ENCODE results near the gene TIGD1.

Gene TIGD1

DNA sequence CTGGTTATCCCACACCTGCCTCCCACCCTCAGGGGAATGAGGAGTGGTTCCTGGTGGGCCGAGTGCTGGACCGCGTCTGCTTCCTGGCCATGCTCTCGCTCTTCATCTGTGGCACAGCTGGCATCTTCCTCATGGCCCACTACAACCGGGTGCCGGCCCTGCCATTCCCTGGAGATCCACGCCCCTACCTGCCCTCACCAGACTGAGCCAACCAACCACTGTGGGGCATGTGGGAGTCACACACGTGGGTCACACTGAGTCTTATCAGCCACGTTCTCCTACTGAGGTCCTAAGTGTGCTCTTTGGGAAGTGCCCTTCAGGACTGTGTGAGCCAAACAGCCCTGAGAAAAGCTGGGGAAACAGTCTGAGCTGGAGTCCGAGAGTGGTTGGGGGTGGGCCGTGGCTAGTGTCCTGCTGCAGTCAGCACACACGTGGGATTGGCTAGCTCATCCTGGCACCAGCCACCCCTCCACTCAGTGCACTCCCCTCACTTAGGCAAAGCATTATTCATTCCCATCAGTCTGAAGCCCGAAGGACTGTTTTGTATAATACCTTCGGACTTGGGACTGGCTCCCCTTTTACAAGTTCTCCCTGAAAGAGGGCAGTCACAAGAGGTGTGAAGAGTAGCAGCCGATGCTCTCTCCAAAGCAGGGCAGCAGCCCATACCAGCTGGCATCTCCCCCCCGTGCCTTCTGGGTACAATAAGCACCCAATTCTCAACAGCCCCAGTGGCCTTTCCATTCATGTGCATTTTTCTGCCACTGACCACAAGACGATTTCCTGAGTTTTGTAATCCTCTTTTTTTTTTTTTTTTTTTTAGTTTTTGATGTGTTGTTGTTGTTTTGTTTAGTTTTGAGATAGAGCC lies 4.6 kb downstream of the TIGD1 start:
- Histone ChIP-seq H3K27ac (ENCODE audit: low read length) (no peak overlapping the region), H3K4me1 (ENCODE audit: control insufficient read depth, insufficient read depth, low read length) (peaks cover 2% of the 10 kb centered on the region), H3K9ac (ENCODE audit: low read length in 2 of 2) (no peak overlapping the region)

DNA sequence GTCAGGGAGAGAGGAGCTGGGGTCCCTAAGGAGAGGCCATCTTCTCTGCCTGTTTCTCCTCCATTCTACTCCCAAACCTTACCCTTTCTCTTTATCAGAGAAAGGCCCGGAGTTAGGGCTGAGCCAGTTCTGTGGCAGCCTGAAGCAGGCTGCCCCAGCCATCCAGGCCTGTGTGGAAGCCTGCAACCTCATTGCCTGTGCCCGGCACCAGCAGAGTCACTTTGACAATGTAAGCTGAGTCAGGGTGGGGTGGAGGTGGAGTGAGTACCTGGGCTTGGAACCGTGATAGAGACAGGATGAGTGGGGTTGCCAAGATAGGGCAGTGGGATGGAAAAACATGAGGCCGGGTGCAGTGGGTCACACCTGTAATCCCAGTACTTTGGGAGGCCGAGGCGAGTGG lies 5.7 kb downstream of the TIGD1 start:
- Histone ChIP-seq H3K4me3 (ENCODE audit: low read length in 2 of 2) (no peak overlapping the region), H3K36me3 (ENCODE audit: control insufficient read depth in 2 of 2, insufficient read depth in 2 of 2, low read length in 2 of 2) (peaks cover 0 to 3% of the 10 kb centered on the region in 2 donors), H3K4me1 (ENCODE audit: control insufficient read depth, insufficient read depth, low read length) (no peaks in the 10 kb centered on the region), H3K9ac (ENCODE audit: low read length in 2 of 2) (no peak overlapping the region), H3K27me3 (ENCODE audit: control insufficient read depth in 1 of 2, insufficient read depth in 2 of 2, low read length in 2 of 2) (peaks cover 0 to 8% of the 10 kb centered on the region in 2 donors), H3K27ac (ENCODE audit: low read length) (no peak overlapping the region), H3K9me3 (ENCODE audit: control insufficient read depth in 2 of 2, low read length in 2 of 2) (no peaks in the 10 kb centered on the region)

More for the DNA sequence above, 4.6 kb downstream of the TIGD1 start:
- Histone ChIP-seq H3K4me3 (ENCODE audit: low read length in 2 of 2) (no peak overlapping the region), H3K27me3 (ENCODE audit: control insufficient read depth in 1 of 2, insufficient read depth in 2 of 2, low read length in 2 of 2) (peaks cover 0 to under 1% of the 10 kb centered on the region in 2 donors), H3K36me3 (ENCODE audit: control insufficient read depth in 2 of 2, insufficient read depth in 2 of 2, low read length in 2 of 2) (peaks cover 0 to 3% of the 10 kb centered on the region in 2 donors), H3K9me3 (ENCODE audit: control insufficient read depth in 2 of 2, low read length in 2 of 2) (no peaks in the 10 kb centered on the region)

- H3K27ac ChIP-seq (ENCODE audit: low read length) = no peak overlapping the region
- H3K9ac ChIP-seq (ENCODE audit: low read length in 2 of 2) = no peak overlapping the region
- no peaks in the 10 kb centered on the region for H3K4me1 ChIP-seq (ENCODE audit: control insufficient read depth, insufficient read depth, low read length)
- peaks cover 0 to 3% of the 10 kb centered on the region in 2 donors for H3K36me3 ChIP-seq (ENCODE audit: control insufficient read depth in 2 of 2, insufficient read depth in 2 of 2, low read length in 2 of 2)
- peaks cover 0 to 12% of the 10 kb centered on the region in 2 donors for H3K27me3 ChIP-seq (ENCODE audit: control insufficient read depth in 1 of 2, insufficient read depth in 2 of 2, low read length in 2 of 2)
- no peaks in the 10 kb centered on the region for H3K9me3 ChIP-seq (ENCODE audit: control insufficient read depth in 2 of 2, low read length in 2 of 2)
- H3K4me3 ChIP-seq (ENCODE audit: low read length in 2 of 2) = no peak overlapping the region
These were observed 6.3 kb downstream of the TIGD1 start for GRCh38 chr2:232543928-232544631.

DNA sequence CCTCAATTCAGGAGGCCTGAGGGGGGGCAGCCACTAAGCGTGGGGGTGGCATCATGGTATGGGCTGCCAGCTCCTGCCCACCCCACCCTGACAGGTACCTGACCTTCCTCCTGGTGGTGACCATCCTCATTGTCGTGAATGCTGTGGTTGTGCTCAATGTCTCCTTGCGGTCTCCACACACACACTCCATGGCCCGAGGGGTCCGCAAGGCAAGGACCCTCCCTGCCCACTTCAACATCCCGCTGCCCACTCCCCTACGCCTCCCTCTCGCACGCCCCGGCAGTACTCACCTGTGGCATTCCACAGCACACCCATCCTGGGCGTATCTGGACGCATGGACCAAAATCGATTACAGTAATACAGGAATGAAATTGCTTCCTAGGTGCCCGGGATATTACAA lies 6.9 kb downstream of the TIGD1 start:
- Histone ChIP-seq H3K36me3 (ENCODE audit: control insufficient read depth in 2 of 2, insufficient read depth in 2 of 2, low read length in 2 of 2) (peaks cover 0 to 3% of the 10 kb centered on the region in 2 donors), H3K9ac (ENCODE audit: low read length in 2 of 2) (no peak overlapping the region), H3K4me3 (ENCODE audit: low read length in 2 of 2) (no peak overlapping the region), H3K27me3 (ENCODE audit: control insufficient read depth in 1 of 2, insufficient read depth in 2 of 2, low read length in 2 of 2) (peaks cover 0 to 14% of the 10 kb centered on the region in 2 donors), H3K4me1 (ENCODE audit: control insufficient read depth, insufficient read depth, low read length) (no peaks in the 10 kb centered on the region), H3K27ac (ENCODE audit: low read length) (no peak overlapping the region), H3K9me3 (ENCODE audit: control insufficient read depth in 2 of 2, low read length in 2 of 2) (no peaks in the 10 kb centered on the region)

- H3K9me3 ChIP-seq (ENCODE audit: control insufficient read depth in 2 of 2, low read length in 2 of 2) = no peaks in the 10 kb centered on the region
- H3K4me3 ChIP-seq (ENCODE audit: low read length in 2 of 2) = no peak overlapping the region
- H3K9ac ChIP-seq (ENCODE audit: low read length in 2 of 2) = no peak overlapping the region
- peaks cover 0 to 18% of the 10 kb centered on the region in 2 donors for H3K27me3 ChIP-seq (ENCODE audit: control insufficient read depth in 1 of 2, insufficient read depth in 2 of 2, low read length in 2 of 2)
- no peaks in the 10 kb centered on the region for H3K4me1 ChIP-seq (ENCODE audit: control insufficient read depth, insufficient read depth, low read length)
- H3K36me3 ChIP-seq (ENCODE audit: control insufficient read depth in 2 of 2, insufficient read depth in 2 of 2, low read length in 2 of 2) = peaks cover 0 to 3% of the 10 kb centered on the region in 2 donors
- H3K27ac ChIP-seq (ENCODE audit: low read length) = no peak overlapping the region
These were observed 7.5 kb downstream of the TIGD1 start for GRCh38 chr2:232542715-232543467.

- no peaks in the 10 kb centered on the region for H3K9me3 ChIP-seq (ENCODE audit: control insufficient read depth in 2 of 2, low read length in 2 of 2)
- H3K4me3 ChIP-seq (ENCODE audit: low read length in 2 of 2) = no peak overlapping the region
- peaks cover 6 to 23% of the 10 kb centered on the region in 2 donors for H3K27me3 ChIP-seq (ENCODE audit: control insufficient read depth in 1 of 2, insufficient read depth in 2 of 2, low read length in 2 of 2)
- H3K36me3 ChIP-seq (ENCODE audit: control insufficient read depth in 2 of 2, insufficient read depth in 2 of 2, low read length in 2 of 2) = peaks cover 0 to 3% of the 10 kb centered on the region in 2 donors
- no peak overlapping the region for H3K27ac ChIP-seq (ENCODE audit: low read length)
- no peaks in the 10 kb centered on the region for H3K4me1 ChIP-seq (ENCODE audit: control insufficient read depth, insufficient read depth, low read length)
- H3K9ac ChIP-seq (ENCODE audit: low read length in 2 of 2) = no peak overlapping the region
These were observed 8.2 kb downstream of the TIGD1 start for GRCh38 chr2:232541961-232542714.

DNA sequence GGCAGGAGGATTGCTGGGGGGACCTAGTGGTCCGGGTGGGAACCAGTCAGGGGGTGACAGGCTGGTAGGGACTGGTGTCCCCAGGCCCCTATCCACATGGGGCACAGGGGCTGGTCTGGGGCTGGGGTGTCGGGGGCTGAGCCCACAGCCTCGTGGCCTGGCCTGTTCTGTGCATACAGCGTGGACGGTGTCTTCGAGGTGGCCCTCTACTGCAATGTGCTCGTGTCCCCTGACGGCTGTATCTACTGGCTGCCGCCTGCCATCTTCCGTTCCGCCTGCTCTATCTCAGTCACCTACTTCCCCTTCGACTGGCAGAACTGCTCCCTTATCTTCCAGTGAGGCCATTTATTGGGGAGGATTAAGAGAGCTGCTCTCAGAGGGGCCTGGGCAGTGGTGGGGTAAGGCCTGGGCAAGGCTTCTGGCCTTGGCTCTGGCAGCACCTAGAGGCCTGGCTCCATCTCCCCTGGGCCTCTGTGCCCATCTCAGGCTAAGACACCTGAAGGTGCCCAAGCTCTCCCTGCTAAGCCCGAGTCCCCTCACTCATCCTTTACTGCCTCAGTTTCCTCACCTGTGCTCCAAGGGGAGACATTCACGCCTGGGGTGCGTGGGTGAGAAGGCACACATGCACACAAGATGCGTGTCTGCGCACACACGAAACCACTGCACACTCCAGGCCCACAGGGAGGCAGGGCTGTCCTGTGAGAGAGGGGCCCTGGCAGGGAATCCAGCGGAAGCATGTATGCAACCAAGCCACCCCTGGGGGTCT lies 9.0 kb downstream of the TIGD1 start:
- H3K9me3 ChIP-seq (ENCODE audit: control insufficient read depth in 2 of 2, low read length in 2 of 2) = peaks cover 0 to 3% of the 10 kb centered on the region in 2 donors
- H3K27me3 ChIP-seq (ENCODE audit: control insufficient read depth in 1 of 2, insufficient read depth in 2 of 2, low read length in 2 of 2) = peaks cover 10 to 26% of the 10 kb centered on the region in 2 donors
- H3K36me3 ChIP-seq (ENCODE audit: control insufficient read depth in 2 of 2, insufficient read depth in 2 of 2, low read length in 2 of 2) = no peaks in the 10 kb centered on the region
- no peaks in the 10 kb centered on the region for H3K4me1 ChIP-seq (ENCODE audit: control insufficient read depth, insufficient read depth, low read length)
- H3K27ac ChIP-seq (ENCODE audit: low read length) = no peak overlapping the region
- H3K9ac ChIP-seq (ENCODE audit: low read length in 2 of 2) = no peak overlapping the region
- no peak overlapping the region for H3K4me3 ChIP-seq (ENCODE audit: low read length in 2 of 2)

DNA sequence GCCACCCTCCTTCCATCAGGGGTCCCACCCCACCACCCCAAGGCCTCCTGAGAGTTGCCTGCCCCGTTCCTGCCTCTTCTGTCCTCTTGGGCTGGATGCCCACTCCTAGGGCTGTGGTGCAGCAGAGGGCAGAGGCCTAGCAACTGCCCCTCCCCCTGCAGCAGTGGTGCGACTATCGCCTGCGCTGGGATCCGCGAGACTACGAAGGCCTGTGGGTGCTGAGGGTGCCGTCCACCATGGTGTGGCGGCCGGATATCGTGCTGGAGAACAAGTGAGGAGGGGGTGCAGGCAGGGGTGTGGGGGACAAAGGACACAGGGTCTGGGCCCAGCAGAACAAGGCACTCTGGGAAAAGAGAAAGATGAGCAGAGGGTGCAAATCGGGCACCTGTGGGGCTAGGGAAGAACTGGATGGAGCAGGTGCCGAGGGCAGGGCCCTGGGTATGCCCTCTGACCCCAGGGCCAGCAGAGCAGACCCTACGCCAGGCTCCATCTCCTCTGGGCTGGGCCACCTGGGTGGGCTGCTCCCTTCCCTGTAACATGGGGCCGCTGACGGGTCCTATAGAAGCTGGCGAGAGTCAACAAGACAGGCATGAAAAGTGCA lies 9.8 kb downstream of the TIGD1 start:
- H3K4me3 ChIP-seq (ENCODE audit: low read length in 2 of 2) = no peak overlapping the region
- H3K9me3 ChIP-seq (ENCODE audit: control insufficient read depth in 2 of 2, low read length in 2 of 2) = peaks cover 0 to 7% of the 10 kb centered on the region in 2 donors
- H3K27ac ChIP-seq (ENCODE audit: low read length) = no peak overlapping the region
- no peaks in the 10 kb centered on the region for H3K36me3 ChIP-seq (ENCODE audit: control insufficient read depth in 2 of 2, insufficient read depth in 2 of 2, low read length in 2 of 2)
- H3K27me3 ChIP-seq (ENCODE audit: control insufficient read depth in 1 of 2, insufficient read depth in 2 of 2, low read length in 2 of 2) = peaks cover 14 to 28% of the 10 kb centered on the region in 2 donors
- no peaks in the 10 kb centered on the region for H3K4me1 ChIP-seq (ENCODE audit: control insufficient read depth, insufficient read depth, low read length)
- H3K9ac ChIP-seq (ENCODE audit: low read length in 2 of 2) = no peak overlapping the region

GRCh38 chr2:232539298-232540231 lies 10.8 kb downstream of the TIGD1 start, which contains the start of gene CHRNG:
Gene CHRNG, plus strand, starts transcription at chr2:232539692. Its CDS starts 56 bp downstream, at chr2:232539748.
- H3K4me1 ChIP-seq (ENCODE audit: control insufficient read depth, insufficient read depth, low read length) = no peaks in the 10 kb centered on the region
- H3K27me3 ChIP-seq (ENCODE audit: control insufficient read depth in 1 of 2, insufficient read depth in 2 of 2, low read length in 2 of 2) = peaks cover 14 to 28% of the 10 kb centered on the region in 2 donors
- H3K4me3 ChIP-seq (ENCODE audit: low read length in 2 of 2) = no peak within 1 kb of the TSS
- no peak within 1 kb of the TSS for H3K9ac ChIP-seq (ENCODE audit: low read length in 2 of 2)
- H3K36me3 ChIP-seq (ENCODE audit: control insufficient read depth in 2 of 2, insufficient read depth in 2 of 2, low read length in 2 of 2) = no peaks in the 10 kb centered on the region
- H3K27ac ChIP-seq (ENCODE audit: low read length) = no peak within 1 kb of the TSS
- peaks cover 0 to 7% of the 10 kb centered on the region in 2 donors for H3K9me3 ChIP-seq (ENCODE audit: control insufficient read depth in 2 of 2, low read length in 2 of 2)

All from stomach smooth muscle (tissue), 2 donors.